VCaP (cell line): Measurements from ENCODE around the gene RSRC1.
"Not testable (repeated sequence)": the region's sequence is repeated elsewhere in the genome, so short reads cannot be mapped to it uniquely, and the experiment has no call there.

ENCODE experiments used
- H3K27ac ChIP-seq: fragments of 450-650 bp; 2 replicates; pipeline ENCODE4 v1.5.1; 2017
- CTCF ChIP-seq: fragments of 450-650 bp; conservative IDR thresholded peaks from 2 replicates; pipeline ENCODE4 v1.5.1; 2017; ENCODE audit warnings: mild to moderate bottlenecking, moderate library complexity

The RSRC1 gene

GRCh38 chr3:158105710-158106253, 4.1 kb upstream of the RSRC1 start:
- no peak overlapping the region for H3K27ac ChIP-seq
- TF ChIP-seq CTCF: no peak

- no peak overlapping the region for H3K27ac ChIP-seq
- no peak for TF ChIP-seq CTCF
Observed at GRCh38 chr3:158106766-158107471, 3.0 kb upstream of the RSRC1 start.

GRCh38 chr3:158107605-158108444, 2.1 kb upstream of the RSRC1 start:
- H3K27ac ChIP-seq: no peak overlapping the region
- no peak for TF ChIP-seq CTCF

DNA sequence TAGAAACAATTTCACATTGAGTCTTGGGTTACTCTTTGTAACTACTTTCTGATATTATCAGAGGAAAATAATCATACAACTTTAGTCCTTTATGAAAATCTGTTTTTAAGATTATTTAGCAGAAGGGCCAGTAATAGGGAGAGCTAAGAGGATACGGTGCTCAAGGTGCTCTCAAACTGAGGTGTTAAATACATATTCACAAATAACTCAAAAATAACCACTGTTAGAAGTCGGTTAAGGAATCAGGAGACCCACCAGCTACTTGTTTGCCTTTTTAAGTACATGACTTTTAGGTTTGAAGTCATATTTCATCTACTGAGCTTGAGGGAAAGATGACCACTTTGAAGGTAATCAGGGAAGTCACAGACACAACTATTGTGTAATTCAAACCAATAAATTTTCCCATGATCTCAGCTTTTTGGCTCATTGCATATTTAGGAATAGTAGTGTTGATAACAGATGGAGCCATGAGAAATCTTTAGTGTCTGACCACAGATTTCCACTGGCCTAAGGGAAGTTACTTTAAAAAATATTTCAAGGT, 1.4 kb upstream of the RSRC1 start:
- H3K27ac ChIP-seq: no peak overlapping the region
- TF ChIP-seq CTCF: no peak

DNA sequence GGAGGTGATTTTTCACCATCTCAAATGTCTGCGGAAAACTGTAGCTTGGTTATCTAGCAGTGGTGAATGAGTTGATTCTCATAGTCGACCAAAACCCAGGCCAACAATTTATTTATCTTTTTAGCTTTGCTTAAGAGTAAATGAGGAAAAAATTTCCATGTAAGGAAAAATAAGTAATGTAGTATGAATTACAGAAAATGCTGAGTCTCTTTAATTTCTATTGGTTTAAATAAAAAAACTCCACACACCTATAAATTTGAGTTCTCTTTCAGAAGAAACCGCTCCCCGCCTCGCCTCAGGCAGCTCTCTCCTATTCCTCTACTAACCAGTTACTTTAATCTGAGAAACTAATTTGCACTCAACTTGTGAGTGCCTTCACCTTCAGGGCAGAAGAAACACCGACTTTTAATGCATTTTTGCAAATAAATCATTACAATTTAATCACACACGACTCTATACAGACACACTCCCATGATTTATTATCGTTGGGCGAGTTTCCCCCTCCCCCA, 540 bp upstream of the RSRC1 start:
- no peak for TF ChIP-seq CTCF
- peak overlapping the region; percentile 84 for H3K27ac ChIP-seq

- TF ChIP-seq CTCF: no peak
- H3K27ac ChIP-seq: peak overlapping the region; percentile 84
Observed at GRCh38 chr3:158110658-158111018, 749 bp downstream of the RSRC1 start.

DNA sequence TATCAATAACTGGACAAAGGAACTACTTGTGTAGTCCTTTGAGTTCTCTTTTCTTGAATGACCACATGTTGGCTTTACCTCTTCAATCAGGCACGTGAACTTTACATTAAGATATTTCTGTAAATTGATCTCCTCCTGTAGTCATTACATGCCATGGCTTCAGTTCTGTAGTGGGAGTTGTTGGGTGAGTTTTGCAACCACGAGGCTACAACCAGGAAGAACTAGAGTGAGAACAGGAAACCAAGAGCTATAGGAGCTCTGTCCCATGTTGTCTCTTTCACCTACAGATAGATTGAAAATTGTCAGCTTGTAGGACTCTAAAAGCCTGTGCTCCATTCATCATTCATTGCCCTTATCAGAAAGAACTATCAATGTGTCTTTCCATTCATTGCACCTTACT, 2.0 kb downstream of the RSRC1 start:
- no peak overlapping the region for H3K27ac ChIP-seq
- no peak for TF ChIP-seq CTCF

- not testable (repeated sequence) for H3K27ac ChIP-seq
Observed at GRCh38 chr3:158113595-158113994, 3.7 kb downstream of the RSRC1 start.
